GM12878 (cell line): ENCODE results near the gene LGALS9. TPM values are rescaled to one million over a fixed set of nuclear protein-coding genes. Genes with fewer than 3 reads are reported as not detected.

Experiments used
- ATAC-seq: fragments of 200-7000 bp; cut with Tn5 transposase; 3 replicates; pipeline ENCODE4 v1.9.1; 2020; ENCODE audit warnings: mild to moderate bottlenecking, moderate library complexity
- BruUV-seq: library from RNA; stranded (reverse); fragments of 400-500 nt; replicated peaks from 2 replicates; lab custom pipeline; 2021; lab: Mats Ljungman, UMichigan
- CTCF ChIA-PET: fragments of 300-600 bp; sonication (Branson Sonifier 250); formaldehyde crosslinking; extraction: SDS; loops from one replicate; lab custom pipeline; 2021; ENCODE audit warnings: inconsistent platforms; lab: Yijun Ruan, JAX
- POLR2A ChIA-PET: fragments of 350-600 bp; formaldehyde crosslinking; extraction: SDS; loops from one replicate; lab custom pipeline; 2021; ENCODE audit warnings: inconsistent platforms; lab: Charles Lee
- RAD21 ChIA-PET: fragments of 300-600 bp; sonication (Branson Sonifier 250); formaldehyde crosslinking; loops from one replicate; lab custom pipeline; 2023; ENCODE audit warnings: antibody characterized with exemption; ENCODE audit not compliant: unreplicated experiment; lab: Charles Lee
- SMC1A ChIA-PET: fragments of 300-600 bp; sonication (Branson Sonifier 250); formaldehyde crosslinking; loops from one replicate; lab custom pipeline; 2023; ENCODE audit not compliant: unreplicated experiment, uncharacterized antibody; lab: Charles Lee
- DNase-seq: peaks from one replicate; pipeline ENCODE4 v3.0.0-alpha.2; 2011; ENCODE audit warnings: low read depth, low spot score
- FAIRE-seq: peaks from 3 replicates; lab custom pipeline; 2011; peaks lifted over from hg19 to GRCh38; lab: Jason Lieb, UNC
- H2AFZ ChIP-seq: 2 replicates; pipeline ENCODE4 v1.6.0; 2011; ENCODE audit warnings: low read depth, low read length, control low read depth; ENCODE audit not compliant: control insufficient read depth
- H3K27ac ChIP-seq: 2 replicates; pipeline ENCODE4 v1.5.1; 2011; ENCODE audit warnings: control low read depth; ENCODE audit not compliant: control insufficient read depth, insufficient read depth
- H3K27me3 ChIP-seq, 2 experiments: replicated peaks in 1 of 2; 2 replicates each; pipeline versions ENCODE4 v1.6.0 to v1.6.1; 2011; ENCODE audit warnings: low read length in 1 of 2; ENCODE audit not compliant: control insufficient read depth in 2 of 2, insufficient read depth in 2 of 2
- H3K36me3 ChIP-seq, 2 experiments: 2 replicates each; pipeline ENCODE4 v1.5.1; 2011; ENCODE audit warnings: low read length in 1 of 2; ENCODE audit not compliant: control insufficient read depth in 2 of 2, insufficient read depth in 2 of 2
- H3K4me1 ChIP-seq: 2 replicates; pipeline ENCODE4 v1.6.1; 2011; ENCODE audit warnings: mild to moderate bottlenecking, low read length, moderate library complexity, mixed read lengths; ENCODE audit not compliant: control insufficient read depth, insufficient read depth
- H3K4me2 ChIP-seq: 2 replicates; pipeline ENCODE4 v1.6.0; 2011; ENCODE audit warnings: control low read depth; ENCODE audit not compliant: control insufficient read depth, insufficient read depth
- H3K4me3 ChIP-seq: fragments of 200-600 bp; sonication (generic); 2 replicates; pipeline ENCODE4 v1.5.1; 2016
- H3K79me2 ChIP-seq: 2 replicates; pipeline ENCODE4 v1.6.0; 2011; ENCODE audit warnings: low read length; ENCODE audit not compliant: control insufficient read depth, insufficient read depth
- H3K9ac ChIP-seq: 2 replicates; pipeline ENCODE4 v1.8.0; 2011; ENCODE audit warnings: low read length, control low read depth, mixed read lengths; ENCODE audit not compliant: control insufficient read depth, insufficient read depth
- H3K9me3 ChIP-seq: replicated peaks from 3 replicates; pipeline ENCODE4 v1.5.1; 2011; ENCODE audit warnings: mild to moderate bottlenecking, low read length; ENCODE audit not compliant: control insufficient read depth, insufficient read depth
- H4K20me1 ChIP-seq: 2 replicates; pipeline ENCODE4 v1.6.0; 2011; ENCODE audit not compliant: control insufficient read depth, insufficient read depth
- HDGF ChIP-seq: fragments of 450-650 bp; IDR thresholded peaks from 2 replicates; pipeline ENCODE4 v1.6.1; 2016; ENCODE audit warnings: antibody characterized with exemption
- HSF1 ChIP-seq: fragments of 150-350 bp; IDR thresholded peaks from 2 replicates; pipeline ENCODE4 v1.6.1; 2014; ENCODE audit warnings: mild to moderate bottlenecking, low read depth, low read length
- NFYA ChIP-seq: IDR thresholded peaks from 2 replicates; pipeline ENCODE4 v1.6.1; 2011; ENCODE audit warnings: low read depth, mild to moderate bottlenecking, low read length, improper control_type of control experiment, borderline replicate concordance
- RELB ChIP-seq: fragments of 450-650 bp; IDR thresholded peaks from 2 replicates; pipeline ENCODE4 v1.6.1; 2017; ENCODE audit warnings: low read depth, mild to moderate bottlenecking, moderate library complexity
- REST ChIP-seq: IDR thresholded peaks from 2 replicates; pipeline ENCODE4 v1.6.1; 2012; ENCODE audit warnings: mild to moderate bottlenecking, low read depth, low read length
- TCF7 ChIP-seq: IDR thresholded peaks from 2 replicates; pipeline ENCODE4 v1.6.1; 2014; ENCODE audit warnings: antibody characterized with exemption, borderline replicate concordance
- ZBTB33 ChIP-seq: fragments of 450-650 bp; IDR thresholded peaks from 2 replicates; pipeline ENCODE4 v1.6.1; 2017; ENCODE audit warnings: mild to moderate bottlenecking
- WGBS: methylation state at CpG from one replicate; pipeline ENCODE4 v1.1.6; 2016; ENCODE audit warnings: low lambda C conversion rate; ENCODE audit not compliant: insufficient replicate concordance, insufficient coverage; ENCODE audit errors: missing lambda C conversion rate; 5-methylcytosine and 5-hydroxymethylcytosine counted together
- in situ Hi-C: fragments of 300-500 bp; cut with MboI; formaldehyde crosslinking; loops from 9 replicates; pipeline ENCODE4 v1.14.3; 2018; ENCODE audit warnings: mixed read lengths
- intact Hi-C: fragments of 100-400 bp; cut with micrococcal nuclease; formaldehyde crosslinking; loops from one replicate; pipeline ENCODE4 v1.14.2; 2022; ENCODE audit not compliant: unreplicated experiment
- polyA plus RNA-seq, 11 experiments: library from polyadenylated mRNA; depleted of rRNA in 4 of 11; unstranded in 6 of 11; stranded (reverse) in 5 of 11; fragments of >200 nt; fragmentation: Nextera tagmentation in 4 of 11; fragmentation: Illumina TruSeq in 1 of 11; extraction: Ambion mirVana in 4 of 11; extraction: Trizol in 1 of 11; gene quantifications; 1 replicate in 1 of 11; 2 replicates in 10 of 11; pipeline versions ENCODE4 v1.2.1 to v1.2.3, GENCODE V29; 2011 to 2016; ENCODE audit warnings: inconsistent platforms in 2 of 11, missing spikeins in 2 of 11, low read depth in 1 of 11
- total RNA-seq, 4 experiments: library from RNA; depleted of rRNA in 3 of 4; stranded (reverse); fragments of >200 nt in 3 of 4; fragmentation: Illumina TruSeq in 1 of 4; extraction: Trizol in 1 of 4; gene quantifications; 2 replicates each; pipeline versions ENCODE4 v1.2.1 to v1.2.3, GENCODE V29; 2013 to 2021
- TF ChIP-seq, protein P1 (sequence below): IDR thresholded peaks from 2 replicates; pipeline ENCODE4 v1.6.1; 2011; ENCODE audit warnings: mild to moderate bottlenecking, low read depth, low read length, moderate library complexity; ENCODE audit not compliant: insufficient replicate concordance
- TF ChIP-seq, protein P2 (sequence below): fragments of 450-650 bp; formaldehyde crosslinking; IDR thresholded peaks from 2 replicates; pipeline ENCODE4 v1.4.0; 2022; ENCODE audit warnings: mild to moderate bottlenecking, moderate library complexity

The LGALS9 gene
- total and polyA plus RNA-seq, 10 of the 15 experiments (the other 5 are each of a cell fraction or from before 2014, with no cell fraction given), result 22.5 to 294 (median 155) TPM

DNA sequence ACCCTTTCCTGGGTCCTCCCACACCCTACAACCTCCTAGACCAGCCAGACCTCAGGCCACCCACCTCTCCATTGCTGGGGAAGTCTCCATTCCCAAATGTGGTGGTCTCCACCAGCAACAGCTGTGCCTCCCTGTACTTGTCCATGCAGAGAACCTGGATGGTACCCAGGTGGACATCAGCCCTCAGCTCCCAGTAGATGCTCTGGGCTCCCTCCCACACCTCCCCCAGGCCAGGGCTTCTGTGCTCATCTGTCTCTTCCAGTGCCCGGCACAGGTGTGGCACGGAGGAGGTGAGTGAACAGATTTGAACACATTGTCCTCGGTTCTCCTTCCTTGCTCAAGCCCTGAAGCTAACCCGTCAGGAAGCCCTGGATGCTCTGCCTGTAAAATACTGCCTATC is 34.6 kb downstream of the LGALS9 start:
- SMC1A ChIA-PET, result no interaction called here
- intact Hi-C loops (no loop called here), in situ Hi-C loops (loop anchor here (10.0 kb wide), 1 partner anchor 79 kb away; no protein-coding TSS in a partner anchor)
- RAD21 ChIA-PET, result no interaction called here
- peaks cover 0 to 1% of the 10 kb centered on the region in 2 experiments; a peak in 3 of 4 replicates for H3K27me3 ChIP-seq
- FAIRE-seq (no peak), DNase-seq (no peak), ATAC-seq (no peak)
- H3K4me3 ChIP-seq, result no peak overlapping the region
- CTCF ChIA-PET, result interaction anchor here (1.1 to 1.5 kb wide), 2 partner anchors 11 to 91 kb away, joined by 3 to 4 read pairs; no protein-coding TSS in a partner anchor
- BruUV-seq, result no TSS peak
- H3K79me2 ChIP-seq, result no peaks in the 10 kb centered on the region
- no peak overlapping the region for H2AFZ ChIP-seq
- no peak overlapping the region for H3K27ac ChIP-seq
- H3K9ac ChIP-seq, result no peak overlapping the region
- WGBS, result 33% methylated on average over 4 of the region's 4 CpGs
- no peak overlapping the region for H3K4me2 ChIP-seq
- no peaks in the 10 kb centered on the region for H3K9me3 ChIP-seq
- TF ChIP-seq NFYA (no peak), RELB (no peak), ZBTB33 (no peak), REST (no peak), TCF7 (no peak), HDGF (no peak), HSF1 (no peak)
- TF ChIP-seq, protein P1, sequence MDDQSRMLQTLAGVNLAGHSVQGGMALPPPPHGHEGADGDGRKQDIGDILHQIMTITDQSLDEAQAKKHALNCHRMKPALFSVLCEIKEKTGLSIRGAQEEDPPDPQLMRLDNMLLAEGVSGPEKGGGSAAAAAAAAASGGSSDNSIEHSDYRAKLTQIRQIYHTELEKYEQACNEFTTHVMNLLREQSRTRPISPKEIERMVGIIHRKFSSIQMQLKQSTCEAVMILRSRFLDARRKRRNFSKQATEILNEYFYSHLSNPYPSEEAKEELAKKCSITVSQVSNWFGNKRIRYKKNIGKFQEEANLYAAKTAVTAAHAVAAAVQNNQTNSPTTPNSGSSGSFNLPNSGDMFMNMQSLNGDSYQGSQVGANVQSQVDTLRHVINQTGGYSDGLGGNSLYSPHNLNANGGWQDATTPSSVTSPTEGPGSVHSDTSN, result no peak
- TF ChIP-seq, protein P2, sequence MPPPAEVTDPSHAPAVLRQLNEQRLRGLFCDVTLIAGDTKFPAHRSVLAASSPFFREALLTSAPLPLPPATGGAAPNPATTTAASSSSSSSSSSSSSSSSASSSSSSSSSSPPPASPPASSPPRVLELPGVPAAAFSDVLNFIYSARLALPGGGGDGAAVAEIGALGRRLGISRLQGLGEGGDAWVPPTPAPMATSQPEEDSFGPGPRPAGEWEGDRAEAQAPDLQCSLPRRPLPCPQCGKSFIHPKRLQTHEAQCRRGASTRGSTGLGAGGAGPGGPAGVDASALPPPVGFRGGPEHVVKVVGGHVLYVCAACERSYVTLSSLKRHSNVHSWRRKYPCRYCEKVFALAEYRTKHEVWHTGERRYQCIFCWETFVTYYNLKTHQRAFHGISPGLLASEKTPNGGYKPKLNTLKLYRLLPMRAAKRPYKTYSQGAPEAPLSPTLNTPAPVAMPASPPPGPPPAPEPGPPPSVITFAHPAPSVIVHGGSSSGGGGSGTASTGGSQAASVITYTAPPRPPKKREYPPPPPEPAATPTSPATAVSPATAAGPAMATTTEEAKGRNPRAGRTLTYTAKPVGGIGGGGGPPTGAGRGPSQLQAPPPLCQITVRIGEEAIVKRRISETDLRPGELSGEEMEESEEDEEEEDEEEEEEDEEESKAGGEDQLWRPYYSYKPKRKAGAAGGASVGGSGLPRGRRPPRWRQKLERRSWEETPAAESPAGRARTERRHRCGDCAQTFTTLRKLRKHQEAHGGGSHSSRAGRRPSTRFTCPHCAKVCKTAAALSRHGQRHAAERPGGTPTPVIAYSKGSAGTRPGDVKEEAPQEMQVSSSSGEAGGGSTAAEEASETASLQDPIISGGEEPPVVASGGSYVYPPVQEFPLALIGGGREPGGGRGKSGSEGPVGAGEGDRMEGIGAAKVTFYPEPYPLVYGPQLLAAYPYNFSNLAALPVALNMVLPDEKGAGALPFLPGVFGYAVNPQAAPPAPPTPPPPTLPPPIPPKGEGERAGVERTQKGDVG (CRISPR knock-in tag), result no peak
- no peaks in the 10 kb centered on the region for H3K4me1 ChIP-seq
- POLR2A ChIA-PET, result no interaction called here
- H4K20me1 ChIP-seq, result no peaks in the 10 kb centered on the region
- no peaks in the 10 kb centered on the region for H3K36me3 ChIP-seq
